ENCODE results near the gene REEP1.

Gene REEP1

DNA sequence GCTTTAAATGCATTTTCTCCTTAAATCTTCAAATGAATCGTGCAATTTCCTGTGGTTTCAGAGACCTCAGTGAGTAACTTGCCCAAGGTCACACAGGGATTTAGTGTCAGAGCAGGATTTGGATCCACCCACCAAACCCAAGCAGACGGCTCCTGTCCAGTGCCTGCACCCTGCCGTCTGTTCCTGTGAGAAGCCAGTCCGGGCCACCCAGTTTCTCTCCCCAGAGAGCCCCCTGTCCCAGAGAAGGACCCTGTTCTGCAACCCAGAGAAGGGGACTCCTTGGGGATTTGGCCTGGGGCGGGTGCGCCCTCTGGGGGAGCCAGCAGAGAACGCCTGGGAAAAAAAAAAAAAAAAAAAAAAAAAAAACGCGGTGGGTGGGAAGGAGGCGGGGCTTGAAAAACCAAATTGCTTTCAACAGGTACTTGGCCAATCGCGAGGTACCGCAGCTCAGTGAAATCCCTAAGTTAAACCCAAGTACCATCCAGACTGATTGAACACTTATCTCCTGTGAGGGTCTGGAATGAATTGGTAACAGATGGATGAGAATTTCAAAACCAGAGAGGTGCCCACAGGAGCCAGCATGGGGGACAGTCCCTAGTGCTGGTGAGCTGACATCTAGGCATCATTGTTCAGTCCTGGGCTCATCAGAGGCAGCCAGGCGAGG is 30.9 kb upstream of the REEP1 start:
- DNase-seq (ENCODE audit: low spot score) = no peak
- H3K4me3 ChIP-seq (ENCODE audit: severe bottlenecking) = peak overlapping the region; percentile 11
- peaks cover 6% of the 10 kb centered on the region for H3K4me1 ChIP-seq (ENCODE audit: insufficient read depth, poor library complexity, severe bottlenecking)
- no peak overlapping the region for H3K27ac ChIP-seq (ENCODE audit: poor library complexity, severe bottlenecking)
- TF ChIP-seq, protein P1, sequence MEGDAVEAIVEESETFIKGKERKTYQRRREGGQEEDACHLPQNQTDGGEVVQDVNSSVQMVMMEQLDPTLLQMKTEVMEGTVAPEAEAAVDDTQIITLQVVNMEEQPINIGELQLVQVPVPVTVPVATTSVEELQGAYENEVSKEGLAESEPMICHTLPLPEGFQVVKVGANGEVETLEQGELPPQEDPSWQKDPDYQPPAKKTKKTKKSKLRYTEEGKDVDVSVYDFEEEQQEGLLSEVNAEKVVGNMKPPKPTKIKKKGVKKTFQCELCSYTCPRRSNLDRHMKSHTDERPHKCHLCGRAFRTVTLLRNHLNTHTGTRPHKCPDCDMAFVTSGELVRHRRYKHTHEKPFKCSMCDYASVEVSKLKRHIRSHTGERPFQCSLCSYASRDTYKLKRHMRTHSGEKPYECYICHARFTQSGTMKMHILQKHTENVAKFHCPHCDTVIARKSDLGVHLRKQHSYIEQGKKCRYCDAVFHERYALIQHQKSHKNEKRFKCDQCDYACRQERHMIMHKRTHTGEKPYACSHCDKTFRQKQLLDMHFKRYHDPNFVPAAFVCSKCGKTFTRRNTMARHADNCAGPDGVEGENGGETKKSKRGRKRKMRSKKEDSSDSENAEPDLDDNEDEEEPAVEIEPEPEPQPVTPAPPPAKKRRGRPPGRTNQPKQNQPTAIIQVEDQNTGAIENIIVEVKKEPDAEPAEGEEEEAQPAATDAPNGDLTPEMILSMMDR (IDR thresholded peaks at IDR 0.05; ENCODE audit: poor library complexity, severe bottlenecking) = peak; percentile 75
- no peaks in the 10 kb centered on the region for H3K27me3 ChIP-seq (ENCODE audit: insufficient read depth, poor library complexity, severe bottlenecking)
- no peaks in the 10 kb centered on the region for H3K9me3 ChIP-seq (ENCODE audit: severe bottlenecking)
- peak; percentile 80 for ATAC-seq (ENCODE audit: low read depth)
- H3K36me3 ChIP-seq (ENCODE audit: low read depth) = no peaks in the 10 kb centered on the region

DNA sequence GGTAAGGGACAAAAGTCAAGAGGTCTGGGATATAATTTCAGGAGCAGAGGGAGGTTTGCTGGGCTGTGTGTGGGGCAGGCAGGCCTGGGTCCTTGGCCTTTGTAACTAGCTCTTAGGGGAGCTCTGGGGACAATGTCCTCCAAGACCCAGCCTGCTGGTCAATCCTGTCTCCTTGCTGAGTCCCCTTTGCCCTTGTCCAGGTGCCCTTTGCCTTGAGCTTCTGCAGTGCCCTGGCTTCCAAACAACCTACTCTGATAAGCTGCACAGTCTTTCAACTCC is 30.0 kb upstream of the REEP1 start:
- ATAC-seq (ENCODE audit: low read depth) (no peak), DNase-seq (ENCODE audit: low spot score) (no peak)
- Histone ChIP-seq H3K4me1 (ENCODE audit: insufficient read depth, poor library complexity, severe bottlenecking) (peaks cover 6% of the 10 kb centered on the region), H3K9me3 (ENCODE audit: severe bottlenecking) (no peaks in the 10 kb centered on the region), H3K36me3 (ENCODE audit: low read depth) (no peaks in the 10 kb centered on the region), H3K4me3 (ENCODE audit: severe bottlenecking) (no peak overlapping the region), H3K27me3 (ENCODE audit: insufficient read depth, poor library complexity, severe bottlenecking) (no peaks in the 10 kb centered on the region), H3K27ac (ENCODE audit: poor library complexity, severe bottlenecking) (no peak overlapping the region)
- TF ChIP-seq, protein P1 (IDR thresholded peaks at IDR 0.05; ENCODE audit: poor library complexity, severe bottlenecking) = no peak

DNA sequence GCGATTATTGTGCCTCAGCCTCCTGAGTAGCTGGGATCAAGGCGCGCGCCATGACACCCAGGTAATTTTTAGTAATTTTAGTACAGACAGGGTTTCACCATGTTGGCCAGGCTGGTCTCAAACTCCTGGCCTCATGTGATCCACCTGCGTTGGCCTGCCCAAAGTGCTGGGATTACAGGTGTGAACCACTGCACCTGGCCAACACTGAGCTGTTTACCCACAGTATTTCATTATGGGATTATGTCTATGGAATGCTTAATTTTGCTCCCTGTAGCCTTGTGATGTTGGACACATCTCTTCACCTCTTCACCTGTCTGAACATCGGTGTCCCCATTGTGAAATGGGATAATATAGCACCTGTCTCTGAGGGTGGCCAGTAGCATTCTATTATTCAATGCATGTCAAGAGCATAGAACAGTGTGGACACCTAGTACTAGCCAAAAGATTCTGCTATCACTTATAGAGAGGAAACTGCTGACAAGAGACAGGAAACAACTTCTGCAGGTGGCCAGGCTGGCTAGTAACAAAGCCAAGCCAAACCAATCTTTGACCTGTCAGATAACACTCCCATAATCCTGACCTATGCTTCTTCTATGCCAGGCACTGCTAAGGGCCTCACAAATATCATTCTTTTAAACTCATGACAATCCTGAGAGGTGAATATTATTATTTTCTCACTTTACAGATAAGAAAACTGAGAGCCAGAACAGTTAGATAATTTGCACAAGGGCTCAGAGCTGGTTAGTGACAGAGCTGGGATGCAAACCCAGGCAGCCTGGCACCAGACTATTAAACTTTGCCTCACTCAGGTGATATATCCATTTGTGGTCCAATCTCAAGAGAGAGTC is 29.4 kb upstream of the REEP1 start:
- DNase-seq (ENCODE audit: low spot score) (no peak), ATAC-seq (ENCODE audit: low read depth) (no peak)
- no peaks in the 10 kb centered on the region for H3K27me3 ChIP-seq (ENCODE audit: insufficient read depth, poor library complexity, severe bottlenecking)
- no peaks in the 10 kb centered on the region for H3K9me3 ChIP-seq (ENCODE audit: severe bottlenecking)
- H3K4me3 ChIP-seq (ENCODE audit: severe bottlenecking) = no peak overlapping the region
- TF ChIP-seq, protein P1 (IDR thresholded peaks at IDR 0.05; ENCODE audit: poor library complexity, severe bottlenecking) = no peak
- peaks cover 6% of the 10 kb centered on the region for H3K4me1 ChIP-seq (ENCODE audit: insufficient read depth, poor library complexity, severe bottlenecking)
- H3K36me3 ChIP-seq (ENCODE audit: low read depth) = no peaks in the 10 kb centered on the region
- H3K27ac ChIP-seq (ENCODE audit: poor library complexity, severe bottlenecking) = no peak overlapping the region

DNA sequence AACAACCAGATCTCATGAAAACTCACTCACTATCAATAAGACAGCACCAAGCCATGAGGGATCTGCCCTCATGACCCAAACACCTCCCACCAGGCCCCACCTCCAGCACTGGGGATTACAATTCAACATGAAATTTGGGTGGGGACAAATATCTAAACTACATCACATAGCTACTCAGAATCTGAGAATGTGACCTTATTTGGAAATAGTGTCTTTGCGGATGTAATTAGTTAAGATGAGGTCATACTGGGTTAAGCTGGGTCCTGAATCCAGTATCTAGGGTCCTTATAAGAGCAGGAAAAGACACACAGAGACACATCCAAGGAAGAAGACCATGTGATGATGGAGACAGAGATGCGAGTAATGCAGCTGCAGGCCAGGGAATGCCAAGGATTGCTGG is 27.5 kb upstream of the REEP1 start:
- no peak overlapping the region for H3K4me3 ChIP-seq (ENCODE audit: severe bottlenecking)
- TF ChIP-seq, protein P1 (IDR thresholded peaks at IDR 0.05; ENCODE audit: poor library complexity, severe bottlenecking) = no peak
- ATAC-seq (ENCODE audit: low read depth) (no peak), DNase-seq (ENCODE audit: low spot score) (no peak)
- H3K27me3 ChIP-seq (ENCODE audit: insufficient read depth, poor library complexity, severe bottlenecking) = no peaks in the 10 kb centered on the region
- no peaks in the 10 kb centered on the region for H3K9me3 ChIP-seq (ENCODE audit: severe bottlenecking)
- no peak overlapping the region for H3K27ac ChIP-seq (ENCODE audit: poor library complexity, severe bottlenecking)
- peaks cover 6% of the 10 kb centered on the region for H3K4me1 ChIP-seq (ENCODE audit: insufficient read depth, poor library complexity, severe bottlenecking)
- no peaks in the 10 kb centered on the region for H3K36me3 ChIP-seq (ENCODE audit: low read depth)

DNA sequence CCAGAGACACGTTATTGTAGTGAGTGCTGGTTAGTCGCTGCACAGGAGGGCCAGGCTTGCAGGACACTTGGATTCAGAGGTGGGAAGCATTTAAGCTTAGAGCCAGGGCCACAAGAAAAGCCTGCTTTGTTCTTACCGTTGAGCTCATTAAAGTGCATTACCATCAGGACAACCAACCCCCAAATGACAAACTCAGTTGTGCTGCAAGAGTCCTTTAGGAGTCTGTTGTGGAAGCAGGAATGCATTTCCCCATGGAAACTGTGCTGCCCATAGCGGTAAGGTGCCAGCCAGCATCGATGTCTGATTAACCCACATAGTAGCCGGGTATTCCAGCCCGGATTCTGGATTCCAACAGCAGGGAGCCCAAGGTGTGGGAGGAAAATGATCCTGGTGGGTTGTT is 23.4 kb upstream of the REEP1 start:
- Histone ChIP-seq H3K4me1 (ENCODE audit: insufficient read depth, poor library complexity, severe bottlenecking) (no peaks in the 10 kb centered on the region), H3K36me3 (ENCODE audit: low read depth) (no peaks in the 10 kb centered on the region), H3K9me3 (ENCODE audit: severe bottlenecking) (no peaks in the 10 kb centered on the region), H3K27me3 (ENCODE audit: insufficient read depth, poor library complexity, severe bottlenecking) (no peaks in the 10 kb centered on the region), H3K4me3 (ENCODE audit: severe bottlenecking) (no peak overlapping the region), H3K27ac (ENCODE audit: poor library complexity, severe bottlenecking) (no peak overlapping the region)
- ATAC-seq (ENCODE audit: low read depth) (no peak), DNase-seq (ENCODE audit: low spot score) (no peak)
- TF ChIP-seq, protein P1 (IDR thresholded peaks at IDR 0.05; ENCODE audit: poor library complexity, severe bottlenecking) = no peak

Data from RWPE2 (cell line).